GM12873 (cell line): ENCODE results near the gene FGF23.

Source experiments
- TF ChIP-seq, protein P1 (sequence below): IDR thresholded peaks from 2 replicates; pipeline ENCODE4 v1.5.1; 2012; ENCODE audit warnings: low read depth, mild to moderate bottlenecking, moderate library complexity, low read length, control low read depth; ENCODE audit not compliant: insufficient read depth; ENCODE audit errors: missing control alignments

FGF23 gene

DNA sequence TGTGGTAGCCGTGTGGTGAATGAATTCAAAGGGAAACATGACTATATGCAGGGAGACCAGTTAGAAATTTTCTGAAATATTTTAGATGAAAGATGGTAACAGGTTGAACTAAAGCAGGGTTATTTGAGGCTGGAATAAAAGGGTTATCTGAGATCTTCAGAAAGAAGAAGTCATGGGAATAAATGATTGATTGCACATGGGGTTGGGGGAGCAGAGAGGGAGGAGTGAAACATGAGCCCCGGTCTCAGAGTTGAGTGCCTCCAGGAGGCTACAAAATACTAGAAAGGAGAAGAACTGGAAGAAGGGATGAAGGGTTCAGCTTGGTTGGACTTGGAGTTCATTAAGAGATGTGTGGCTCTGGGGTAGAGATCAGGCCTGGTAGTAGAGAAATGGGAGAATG, 16.3 kb upstream of the FGF23 start:
- TF ChIP-seq, protein P1, sequence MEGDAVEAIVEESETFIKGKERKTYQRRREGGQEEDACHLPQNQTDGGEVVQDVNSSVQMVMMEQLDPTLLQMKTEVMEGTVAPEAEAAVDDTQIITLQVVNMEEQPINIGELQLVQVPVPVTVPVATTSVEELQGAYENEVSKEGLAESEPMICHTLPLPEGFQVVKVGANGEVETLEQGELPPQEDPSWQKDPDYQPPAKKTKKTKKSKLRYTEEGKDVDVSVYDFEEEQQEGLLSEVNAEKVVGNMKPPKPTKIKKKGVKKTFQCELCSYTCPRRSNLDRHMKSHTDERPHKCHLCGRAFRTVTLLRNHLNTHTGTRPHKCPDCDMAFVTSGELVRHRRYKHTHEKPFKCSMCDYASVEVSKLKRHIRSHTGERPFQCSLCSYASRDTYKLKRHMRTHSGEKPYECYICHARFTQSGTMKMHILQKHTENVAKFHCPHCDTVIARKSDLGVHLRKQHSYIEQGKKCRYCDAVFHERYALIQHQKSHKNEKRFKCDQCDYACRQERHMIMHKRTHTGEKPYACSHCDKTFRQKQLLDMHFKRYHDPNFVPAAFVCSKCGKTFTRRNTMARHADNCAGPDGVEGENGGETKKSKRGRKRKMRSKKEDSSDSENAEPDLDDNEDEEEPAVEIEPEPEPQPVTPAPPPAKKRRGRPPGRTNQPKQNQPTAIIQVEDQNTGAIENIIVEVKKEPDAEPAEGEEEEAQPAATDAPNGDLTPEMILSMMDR: no peak

DNA sequence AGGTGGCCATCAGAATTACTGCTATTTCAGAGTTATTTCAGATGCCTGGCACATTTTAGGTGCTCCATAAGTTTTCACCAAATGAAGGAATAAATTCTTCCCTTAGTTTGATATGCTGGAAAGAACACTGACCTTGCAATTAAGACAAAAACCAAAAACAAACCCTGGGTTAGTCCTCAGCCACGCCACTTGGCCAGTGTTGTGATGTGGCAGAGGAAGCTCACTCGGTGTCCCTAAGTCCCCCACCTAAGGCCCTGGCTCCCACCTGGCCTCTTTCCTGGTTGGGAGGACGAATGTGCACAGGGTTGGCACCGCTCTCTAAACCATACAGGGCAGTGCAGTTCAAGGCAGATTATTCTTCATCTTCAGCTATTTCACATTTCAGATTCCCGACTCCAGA, 13.7 kb upstream of the FGF23 start:
- TF ChIP-seq, protein P1: no peak

DNA sequence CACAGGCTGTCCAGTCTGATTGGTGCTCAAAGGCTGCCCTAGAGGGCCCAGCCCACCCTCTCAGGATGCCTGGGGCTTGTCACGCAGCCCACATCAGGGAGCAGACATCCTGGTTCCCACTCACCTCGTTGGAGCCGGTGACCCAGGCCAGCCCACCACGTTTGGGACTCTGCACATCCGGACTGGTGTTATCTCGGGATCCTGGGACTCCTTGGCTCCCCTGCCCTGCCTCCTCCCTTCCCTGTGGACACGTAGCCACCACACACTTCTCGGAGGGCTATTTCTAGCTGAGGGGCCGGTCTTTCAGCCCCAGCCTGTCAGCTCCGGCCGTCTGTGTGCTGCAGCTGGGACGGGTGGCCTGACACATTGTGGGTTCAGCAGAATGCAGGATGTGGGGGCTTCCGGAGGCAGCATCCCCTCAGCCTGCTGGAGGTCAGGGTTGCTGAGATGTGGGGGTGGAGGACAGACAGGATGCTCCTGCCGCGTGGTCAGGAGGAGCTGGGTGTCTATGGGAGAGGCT, 12.8 kb upstream of the FGF23 start:
- TF ChIP-seq, protein P1: no peak

DNA sequence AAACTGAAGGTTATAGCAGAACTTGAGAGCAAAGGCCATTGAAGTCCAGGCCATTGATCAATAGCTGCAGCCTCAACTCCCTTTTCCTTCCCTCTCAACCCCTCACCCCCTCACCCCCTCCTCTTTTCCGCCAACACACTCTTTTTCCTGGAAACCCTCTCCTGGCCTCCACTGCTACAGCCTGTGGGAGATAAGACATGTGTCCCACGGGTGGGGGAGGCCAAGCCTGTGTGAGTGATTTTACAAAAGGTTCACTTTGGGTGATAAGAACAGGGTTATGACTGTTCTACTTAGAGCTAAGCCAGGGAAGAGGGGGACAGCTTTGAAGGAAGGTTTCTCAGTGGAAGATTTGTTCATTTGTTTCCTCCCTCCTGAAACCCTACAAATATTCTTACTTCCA, 9.2 kb upstream of the FGF23 start:
- TF ChIP-seq, protein P1: no peak

DNA sequence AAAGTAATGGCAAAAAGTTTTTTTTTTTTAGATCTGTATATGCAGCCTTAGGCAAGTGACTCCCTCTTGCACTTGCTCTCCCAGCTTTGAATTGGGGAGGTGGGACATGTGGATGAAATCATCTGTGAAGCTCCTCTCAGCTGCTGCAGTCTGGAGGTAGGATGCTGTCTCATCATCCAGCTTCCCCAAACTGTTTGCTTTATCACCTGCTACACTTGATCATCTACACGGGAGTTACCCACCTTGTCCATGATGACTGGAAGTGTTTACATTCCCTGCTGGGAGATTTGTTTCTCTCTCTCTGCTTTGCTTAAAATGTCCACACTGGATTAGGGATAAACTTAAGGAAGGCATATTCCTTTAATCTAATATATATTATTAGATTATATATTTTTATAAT, 8.5 kb upstream of the FGF23 start:
- TF ChIP-seq, protein P1: no peak

DNA sequence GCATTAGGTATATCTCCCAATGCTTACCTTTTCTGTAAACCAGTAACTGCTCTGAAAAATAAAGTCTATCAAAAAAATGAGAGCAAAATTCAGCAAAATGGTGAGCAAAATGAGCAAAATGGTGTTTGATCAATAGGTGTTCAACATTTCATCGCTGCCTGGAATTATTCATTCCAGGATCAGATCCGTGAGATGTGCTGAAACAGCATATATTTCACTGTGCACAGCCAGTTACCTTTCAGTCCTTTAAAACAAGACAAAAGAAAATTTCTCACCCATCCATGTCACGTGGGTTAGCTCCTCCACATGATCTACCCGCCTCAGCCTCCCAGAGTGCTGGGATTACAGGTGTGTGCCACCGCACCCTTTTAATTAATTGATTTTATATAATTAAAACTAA, 8.1 kb upstream of the FGF23 start:
- TF ChIP-seq, protein P1: no peak

DNA sequence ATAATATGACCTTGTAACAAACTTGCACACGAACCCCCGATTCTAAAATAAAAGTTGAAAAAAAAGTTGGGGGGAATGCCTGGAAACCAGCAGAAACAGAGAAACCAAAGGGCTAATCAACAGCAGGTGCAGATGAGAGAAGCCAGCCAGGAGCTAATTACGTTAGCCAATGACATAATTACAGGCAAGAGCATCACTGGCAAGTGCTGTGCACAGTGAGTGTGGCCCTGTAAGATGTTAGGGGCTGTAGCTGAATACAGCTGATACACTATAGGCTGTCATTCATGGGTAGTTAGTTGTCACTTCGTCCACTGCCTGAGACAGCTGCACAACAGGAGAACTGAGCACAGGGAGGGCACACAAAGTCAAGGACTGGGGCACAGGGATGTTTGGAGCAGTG, 7.3 kb upstream of the FGF23 start:
- TF ChIP-seq, protein P1: no peak

DNA sequence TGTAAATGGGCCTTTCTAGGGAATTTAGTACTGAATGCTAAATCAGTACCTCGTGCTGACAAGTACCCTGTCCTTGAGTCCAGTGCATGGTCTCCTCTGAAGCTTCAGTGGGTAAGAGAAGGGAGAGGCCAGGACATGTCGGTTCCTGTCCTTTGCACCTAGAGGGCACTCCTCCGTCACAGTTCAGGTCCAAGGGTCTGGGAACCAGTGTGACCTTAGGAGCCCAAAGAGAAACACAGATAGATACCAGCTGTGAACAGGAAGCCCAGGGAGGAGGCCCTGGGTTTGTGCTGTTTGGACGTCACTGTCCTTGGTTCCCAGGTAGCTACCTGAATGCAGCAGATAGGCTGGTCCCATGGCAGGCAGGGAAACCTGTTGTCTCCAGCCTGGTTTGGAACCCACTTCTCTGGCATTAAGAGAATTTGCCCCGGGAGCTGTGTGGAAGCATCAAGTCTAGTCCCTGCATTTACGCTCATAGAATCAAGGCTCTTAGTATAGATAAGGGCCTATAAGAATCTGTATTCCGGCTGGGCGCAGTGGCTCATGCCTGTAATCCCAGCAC, 3.9 kb upstream of the FGF23 start:
- TF ChIP-seq, protein P1: peak; percentile 34
